WTC11 (cell line): ENCODE results near the gene NLRP1. TPM values are rescaled to one million over a fixed set of nuclear protein-coding genes. Genes with fewer than 3 reads are reported as not detected.

Experiments used
- ATAC-seq: fragments of 200-7000 bp; cut with Tn5 transposase; 2 replicates; pipeline ENCODE4 v1.10.0; 2021; ENCODE audit warnings: mild to moderate bottlenecking, moderate library complexity
- CTCF ChIA-PET: fragments of 300-600 bp; sonication (Branson Sonifier 250); formaldehyde crosslinking; loops from one replicate; lab custom pipeline; 2021; ENCODE audit warnings: antibody characterized with exemption; lab: Charles Lee
- POLR2A ChIA-PET: fragments of 350-600 bp; sonication (Branson Sonifier 250); formaldehyde crosslinking; loops from one replicate; lab custom pipeline; 2021; ENCODE audit warnings: antibody characterized with exemption; lab: Charles Lee
- DNase-seq: peaks from one replicate; pipeline ENCODE4 v3.0.0; 2021; ENCODE audit warnings: low spot score
- H3K27ac Mint-ChIP-seq: 2 replicates; pipeline ENCODE4 v1.8.0; 2021; ENCODE audit warnings: mixed read lengths
- H3K27me3 Mint-ChIP-seq: 2 replicates; pipeline ENCODE4 v1.8.0; 2021; ENCODE audit warnings: low read depth, mild to moderate bottlenecking, moderate library complexity, mixed read lengths
- H3K36me3 Mint-ChIP-seq: 2 replicates; pipeline ENCODE4 v1.8.0; 2021; ENCODE audit warnings: mixed read lengths
- H3K4me1 Mint-ChIP-seq: 2 replicates; pipeline ENCODE4 v1.8.0; 2022; ENCODE audit warnings: mixed read lengths
- H3K4me3 Mint-ChIP-seq: 2 replicates; pipeline ENCODE4 v1.8.0; 2021; ENCODE audit warnings: mild to moderate bottlenecking, moderate library complexity, mixed read lengths
- H3K9me3 Mint-ChIP-seq: 2 replicates; pipeline ENCODE4 v1.8.0; 2021; ENCODE audit warnings: mixed read lengths
- CREB1 ChIP-seq: sonication (generic); formaldehyde crosslinking; IDR thresholded peaks from 2 replicates; pipeline ENCODE4 v1.8.0; 2023; ENCODE audit warnings: mild to moderate bottlenecking, missing genetic modification reagents
- CTCF ChIP-seq: fragments of 200-600 bp; IDR thresholded peaks from 2 replicates; pipeline ENCODE4 v1.8.0; 2022; ENCODE audit warnings: antibody characterized with exemption
- ETV6 ChIP-seq: sonication (generic); formaldehyde crosslinking; IDR thresholded peaks from 2 replicates; pipeline ENCODE4 v1.8.1; 2022; ENCODE audit warnings: mild to moderate bottlenecking, missing genetic modification reagents
- GTF2I ChIP-seq: fragments of 250-450 bp; sonication (Bioruptor Pico); conservative IDR thresholded peaks from 2 replicates; pipeline ENCODE4 v1.4.0; 2021; ENCODE audit warnings: mild to moderate bottlenecking
- PRDM15 ChIP-seq: sonication (generic); formaldehyde crosslinking; IDR thresholded peaks from 2 replicates; pipeline ENCODE4 v1.8.0; 2022; ENCODE audit warnings: missing genetic modification reagents
- USF2 ChIP-seq: sonication (generic); formaldehyde crosslinking; IDR thresholded peaks from 2 replicates; pipeline ENCODE4 v1.8.1; 2023; ENCODE audit warnings: mild to moderate bottlenecking, missing genetic modification reagents, moderate library complexity
- ZBTB21 ChIP-seq: sonication (generic); formaldehyde crosslinking; IDR thresholded peaks from 2 replicates; pipeline ENCODE4 v1.8.1; 2023; ENCODE audit warnings: mild to moderate bottlenecking, missing genetic modification reagents, borderline replicate concordance
- ZMAT4 ChIP-seq: fragments of 250-450 bp; sonication (Bioruptor Pico); IDR thresholded peaks from 2 replicates; pipeline ENCODE4 v1.9.0; 2021; ENCODE audit warnings: mild to moderate bottlenecking
- ZNF138 ChIP-seq: sonication (generic); formaldehyde crosslinking; conservative IDR thresholded peaks from 2 replicates; pipeline ENCODE4 v1.8.1; 2022; ENCODE audit warnings: mild to moderate bottlenecking, moderate library complexity, missing genetic modification reagents
- ZNF263 ChIP-seq: sonication (generic); formaldehyde crosslinking; IDR thresholded peaks from 2 replicates; pipeline ENCODE4 v1.8.1; 2022; ENCODE audit warnings: low read depth, mild to moderate bottlenecking, moderate library complexity, missing genetic modification reagents
- ZNF396 ChIP-seq: fragments of 250-450 bp; sonication (Bioruptor Pico); IDR thresholded peaks from 2 replicates; pipeline ENCODE4 v1.8.0; 2021; ENCODE audit warnings: mild to moderate bottlenecking, moderate library complexity, borderline replicate concordance
- ZNF671 ChIP-seq: fragments of 250-450 bp; sonication (Bioruptor Pico); IDR thresholded peaks from 2 replicates; pipeline ENCODE4 v1.8.0; 2021; ENCODE audit warnings: mild to moderate bottlenecking
- total RNA-seq: library from RNA; stranded (reverse); gene quantifications from 3 replicates; pipeline ENCODE4 v1.2.3, GENCODE V29; 2021
- TF ChIP-seq, protein P1 (sequence below): sonication (generic); formaldehyde crosslinking; IDR thresholded peaks from 2 replicates; pipeline ENCODE4 v1.8.0; 2022; ENCODE audit warnings: mild to moderate bottlenecking, missing genetic modification reagents
- TF ChIP-seq, protein P2 (sequence below): sonication (generic); formaldehyde crosslinking; IDR thresholded peaks from 2 replicates; pipeline ENCODE4 v1.8.0; 2023; ENCODE audit warnings: missing genetic modification reagents
- TF ChIP-seq, protein P3 (sequence below): sonication (generic); formaldehyde crosslinking; conservative IDR thresholded peaks from 2 replicates; pipeline ENCODE4 v1.8.1; 2022; ENCODE audit warnings: mild to moderate bottlenecking, missing genetic modification reagents
- TF ChIP-seq, protein P4 (sequence below): fragments of 250-450 bp; sonication (Bioruptor Pico); IDR thresholded peaks from 2 replicates; pipeline ENCODE4 v2.1.2; 2022; ENCODE audit warnings: mild to moderate bottlenecking, moderate library complexity
- TF ChIP-seq, protein P5 (sequence below): sonication (generic); formaldehyde crosslinking; IDR thresholded peaks from 2 replicates; pipeline ENCODE4 v1.8.0; 2022; ENCODE audit warnings: mild to moderate bottlenecking, missing genetic modification reagents

The NLRP1 gene
- total RNA-seq, 1 experiment from 2014 or later = 17.6 TPM

DNA sequence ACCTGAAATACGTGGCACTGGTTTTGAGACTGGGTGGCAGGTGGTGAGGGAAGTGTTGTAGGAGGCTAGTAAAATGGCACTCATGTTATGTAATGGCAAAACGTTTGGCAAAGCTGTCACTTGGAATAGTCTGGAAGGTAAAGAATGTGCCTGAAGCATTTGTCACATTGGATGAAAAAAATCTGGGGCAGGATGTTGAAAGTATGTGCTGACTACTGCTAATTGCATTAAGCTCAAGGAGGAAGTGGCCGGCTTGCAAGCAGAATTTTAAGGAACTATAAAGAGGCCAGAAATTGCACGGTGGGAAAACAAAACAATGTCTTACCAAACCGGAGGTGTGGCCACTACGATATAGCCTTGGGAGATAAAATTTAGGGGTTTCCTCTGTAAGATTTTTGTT lies 26.6 kb upstream of the NLRP1 start (continued):
- TF ChIP-seq ZBTB21 (no peak), CTCF (no peak), USF2 (CRISPR knock-in tag) (no peak), CREB1 (CRISPR knock-in tag) (no peak)

DNA sequence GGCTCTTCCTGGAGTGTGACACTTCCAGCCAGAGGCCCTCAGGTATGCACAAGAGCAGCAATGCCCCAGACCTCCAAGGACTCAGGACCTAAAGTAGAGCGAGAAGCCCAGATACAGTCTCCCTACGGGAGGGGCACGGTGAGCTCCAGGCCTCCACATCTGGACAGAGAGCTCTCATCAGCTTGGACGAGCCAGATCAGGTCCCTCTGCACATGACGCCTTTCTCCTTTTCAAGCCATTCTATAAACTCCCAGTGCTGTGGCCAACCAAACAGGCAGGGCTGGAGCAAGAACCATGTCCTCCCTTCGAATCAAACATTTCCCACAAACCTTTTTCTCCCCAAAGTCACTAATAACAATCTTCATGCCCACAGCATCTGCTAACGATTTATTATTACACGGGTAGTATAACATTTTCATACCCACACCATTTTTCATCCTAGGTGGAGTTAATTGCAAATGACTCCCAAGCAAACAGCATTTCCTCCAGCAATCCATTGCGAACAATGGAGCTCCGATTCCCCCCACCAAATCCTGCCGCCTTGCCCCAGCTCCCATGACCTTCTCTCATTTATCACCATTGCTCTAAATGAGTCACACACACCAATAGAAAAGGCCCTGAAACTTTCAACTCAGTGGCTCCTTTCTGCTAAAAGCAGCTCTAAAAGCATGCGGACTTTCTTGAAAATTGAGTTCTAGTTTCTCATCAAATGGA lies 24.2 kb upstream of the NLRP1 start:
- Mint-ChIP-seq H3K27me3 (no peaks in the 10 kb centered on the region; the same call in 1 of the 2 replicates), H3K9me3 (peaks cover 3% of the 10 kb centered on the region; the same call in 1 of the 2 replicates), H3K4me1 (no peaks in the 10 kb centered on the region), H3K4me3 (no peak overlapping the region), H3K27ac (no peak overlapping the region), H3K36me3 (no peaks in the 10 kb centered on the region)
- DNase-seq (no peak), ATAC-seq (no peak)
- ChIA-PET POLR2A (no interaction called here), CTCF (interaction anchor here (0.6 kb wide), 1 partner anchor 1179 kb away, joined by 3 read pairs; no protein-coding TSS in a partner anchor)
- TF ChIP-seq CREB1 (CRISPR knock-in tag) (no peak), PRDM15 (CRISPR knock-in tag) (no peak), ETV6 (CRISPR knock-in tag) (no peak), ZNF396 (CRISPR knock-in tag) (no peak), ZNF138 (CRISPR knock-in tag) (no peak), GTF2I (no peak), ZMAT4 (CRISPR knock-in tag) (no peak), ZNF263 (CRISPR knock-in tag) (no peak), ZNF671 (no peak)
- TF ChIP-seq, protein P1, sequence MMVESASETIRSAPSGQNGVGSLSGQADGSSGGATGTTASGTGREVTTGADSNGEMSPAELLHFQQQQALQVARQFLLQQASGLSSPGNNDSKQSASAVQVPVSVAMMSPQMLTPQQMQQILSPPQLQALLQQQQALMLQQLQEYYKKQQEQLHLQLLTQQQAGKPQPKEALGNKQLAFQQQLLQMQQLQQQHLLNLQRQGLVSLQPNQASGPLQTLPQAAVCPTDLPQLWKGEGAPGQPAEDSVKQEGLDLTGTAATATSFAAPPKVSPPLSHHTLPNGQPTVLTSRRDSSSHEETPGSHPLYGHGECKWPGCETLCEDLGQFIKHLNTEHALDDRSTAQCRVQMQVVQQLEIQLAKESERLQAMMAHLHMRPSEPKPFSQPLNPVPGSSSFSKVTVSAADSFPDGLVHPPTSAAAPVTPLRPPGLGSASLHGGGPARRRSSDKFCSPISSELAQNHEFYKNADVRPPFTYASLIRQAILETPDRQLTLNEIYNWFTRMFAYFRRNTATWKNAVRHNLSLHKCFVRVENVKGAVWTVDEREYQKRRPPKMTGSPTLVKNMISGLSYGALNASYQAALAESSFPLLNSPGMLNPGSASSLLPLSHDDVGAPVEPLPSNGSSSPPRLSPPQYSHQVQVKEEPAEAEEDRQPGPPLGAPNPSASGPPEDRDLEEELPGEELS = no peak
- TF ChIP-seq, protein P2, sequence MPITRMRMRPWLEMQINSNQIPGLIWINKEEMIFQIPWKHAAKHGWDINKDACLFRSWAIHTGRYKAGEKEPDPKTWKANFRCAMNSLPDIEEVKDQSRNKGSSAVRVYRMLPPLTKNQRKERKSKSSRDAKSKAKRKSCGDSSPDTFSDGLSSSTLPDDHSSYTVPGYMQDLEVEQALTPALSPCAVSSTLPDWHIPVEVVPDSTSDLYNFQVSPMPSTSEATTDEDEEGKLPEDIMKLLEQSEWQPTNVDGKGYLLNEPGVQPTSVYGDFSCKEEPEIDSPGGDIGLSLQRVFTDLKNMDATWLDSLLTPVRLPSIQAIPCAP = no peak
- TF ChIP-seq, protein P3, sequence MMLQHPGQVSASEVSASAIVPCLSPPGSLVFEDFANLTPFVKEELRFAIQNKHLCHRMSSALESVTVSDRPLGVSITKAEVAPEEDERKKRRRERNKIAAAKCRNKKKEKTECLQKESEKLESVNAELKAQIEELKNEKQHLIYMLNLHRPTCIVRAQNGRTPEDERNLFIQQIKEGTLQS = no peak
- TF ChIP-seq, protein P4, sequence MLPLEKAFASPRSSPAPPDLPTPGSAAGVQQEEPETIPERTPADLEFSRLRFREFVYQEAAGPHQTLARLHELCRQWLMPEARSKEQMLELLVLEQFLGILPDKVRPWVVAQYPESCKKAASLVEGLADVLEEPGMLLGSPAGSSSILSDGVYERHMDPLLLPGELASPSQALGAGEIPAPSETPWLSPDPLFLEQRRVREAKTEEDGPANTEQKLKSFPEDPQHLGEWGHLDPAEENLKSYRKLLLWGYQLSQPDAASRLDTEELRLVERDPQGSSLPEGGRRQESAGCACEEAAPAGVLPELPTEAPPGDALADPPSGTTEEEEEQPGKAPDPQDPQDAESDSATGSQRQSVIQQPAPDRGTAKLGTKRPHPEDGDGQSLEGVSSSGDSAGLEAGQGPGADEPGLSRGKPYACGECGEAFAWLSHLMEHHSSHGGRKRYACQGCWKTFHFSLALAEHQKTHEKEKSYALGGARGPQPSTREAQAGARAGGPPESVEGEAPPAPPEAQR (CRISPR knock-in tag) = no peak
- TF ChIP-seq, protein P5, sequence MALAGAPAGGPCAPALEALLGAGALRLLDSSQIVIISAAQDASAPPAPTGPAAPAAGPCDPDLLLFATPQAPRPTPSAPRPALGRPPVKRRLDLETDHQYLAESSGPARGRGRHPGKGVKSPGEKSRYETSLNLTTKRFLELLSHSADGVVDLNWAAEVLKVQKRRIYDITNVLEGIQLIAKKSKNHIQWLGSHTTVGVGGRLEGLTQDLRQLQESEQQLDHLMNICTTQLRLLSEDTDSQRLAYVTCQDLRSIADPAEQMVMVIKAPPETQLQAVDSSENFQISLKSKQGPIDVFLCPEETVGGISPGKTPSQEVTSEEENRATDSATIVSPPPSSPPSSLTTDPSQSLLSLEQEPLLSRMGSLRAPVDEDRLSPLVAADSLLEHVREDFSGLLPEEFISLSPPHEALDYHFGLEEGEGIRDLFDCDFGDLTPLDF (CRISPR knock-in tag) = no peak
